Nephron (organoid): ENCODE results near the gene EIF3B.
A peak's percentile ranks its signal among the peaks of the same experiment; 100 is the strongest.

Experiments used
- H3K27ac Mint-ChIP-seq, 3 experiments: 2 replicates each; pipeline ENCODE4 v1.8.0; 2020; ENCODE audit warnings: mixed read lengths in 3 of 3, mild to moderate bottlenecking in 2 of 3, moderate library complexity in 1 of 3
- H3K27me3 Mint-ChIP-seq: 2 replicates; pipeline ENCODE4 v1.8.0; 2021; ENCODE audit warnings: low read depth, mild to moderate bottlenecking, moderate library complexity, mixed read lengths
- H3K36me3 Mint-ChIP-seq: 2 replicates; pipeline ENCODE4 v1.8.0; 2020; ENCODE audit warnings: low read depth, mixed read lengths
- H3K4me1 Mint-ChIP-seq: 2 replicates; pipeline ENCODE4 v1.8.0; 2020; ENCODE audit warnings: mixed read lengths
- H3K4me3 Mint-ChIP-seq, 3 experiments: 2 replicates each; pipeline ENCODE4 v1.8.0; 2020; ENCODE audit warnings: mild to moderate bottlenecking in 3 of 3, mixed read lengths in 3 of 3, moderate library complexity in 2 of 3
- H3K9me3 Mint-ChIP-seq: 2 replicates; pipeline ENCODE4 v1.8.0; 2020; ENCODE audit warnings: mixed read lengths
- TF ChIP-seq, protein P1 (sequence below), 3 experiments: fragments of 200-600 bp; sonication (generic); IDR thresholded peaks; one replicate each; pipeline ENCODE4 v1.5.0; 2021; ENCODE audit warnings: antibody characterized with exemption in 3 of 3; ENCODE audit not compliant: unreplicated experiment in 3 of 3

EIF3B gene

DNA sequence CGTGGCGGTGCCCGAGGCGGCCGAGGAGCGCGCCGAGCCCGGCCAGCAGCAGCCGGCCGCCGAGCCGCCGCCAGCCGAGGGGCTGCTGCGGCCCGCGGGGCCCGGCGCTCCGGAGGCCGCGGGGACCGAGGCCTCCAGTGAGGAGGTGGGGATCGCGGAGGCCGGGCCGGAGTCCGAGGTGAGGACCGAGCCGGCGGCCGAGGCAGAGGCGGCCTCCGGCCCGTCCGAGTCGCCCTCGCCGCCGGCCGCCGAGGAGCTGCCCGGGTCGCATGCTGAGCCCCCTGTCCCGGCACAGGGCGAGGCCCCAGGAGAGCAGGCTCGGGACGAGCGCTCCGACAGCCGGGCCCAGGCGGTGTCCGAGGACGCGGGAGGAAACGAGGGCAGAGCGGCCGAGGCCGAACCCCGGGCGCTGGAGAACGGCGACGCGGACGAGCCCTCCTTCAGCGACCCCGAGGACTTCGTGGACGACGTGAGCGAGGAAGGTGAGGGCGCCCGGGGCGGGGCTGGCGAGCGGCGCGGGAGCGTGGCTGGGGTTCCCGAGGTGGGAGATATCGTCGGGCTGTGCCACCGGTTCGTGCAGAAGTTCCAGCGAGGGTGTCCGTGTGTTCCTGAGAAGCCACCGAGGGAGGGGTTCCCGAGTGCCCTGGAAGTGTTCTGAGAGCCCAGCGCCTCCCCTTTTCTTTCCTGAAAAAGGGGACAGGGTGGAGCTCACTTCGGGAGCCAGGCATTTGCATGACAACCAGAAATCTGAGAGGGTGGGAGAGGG lies 495 bp downstream of the EIF3B start:
- Mint-ChIP-seq H3K36me3 (peaks cover 16% of the 10 kb centered on the region), H3K27me3 (no peaks in the 10 kb centered on the region), H3K4me1 (peaks cover 23% of the 10 kb centered on the region), H3K9me3 (no peaks in the 10 kb centered on the region), H3K4me3 (peak overlapping the region; percentile 88 to 100 (median 93)), H3K27ac (peak overlapping the region; percentile 92 to 100 (median 100))
- TF ChIP-seq, protein P1, sequence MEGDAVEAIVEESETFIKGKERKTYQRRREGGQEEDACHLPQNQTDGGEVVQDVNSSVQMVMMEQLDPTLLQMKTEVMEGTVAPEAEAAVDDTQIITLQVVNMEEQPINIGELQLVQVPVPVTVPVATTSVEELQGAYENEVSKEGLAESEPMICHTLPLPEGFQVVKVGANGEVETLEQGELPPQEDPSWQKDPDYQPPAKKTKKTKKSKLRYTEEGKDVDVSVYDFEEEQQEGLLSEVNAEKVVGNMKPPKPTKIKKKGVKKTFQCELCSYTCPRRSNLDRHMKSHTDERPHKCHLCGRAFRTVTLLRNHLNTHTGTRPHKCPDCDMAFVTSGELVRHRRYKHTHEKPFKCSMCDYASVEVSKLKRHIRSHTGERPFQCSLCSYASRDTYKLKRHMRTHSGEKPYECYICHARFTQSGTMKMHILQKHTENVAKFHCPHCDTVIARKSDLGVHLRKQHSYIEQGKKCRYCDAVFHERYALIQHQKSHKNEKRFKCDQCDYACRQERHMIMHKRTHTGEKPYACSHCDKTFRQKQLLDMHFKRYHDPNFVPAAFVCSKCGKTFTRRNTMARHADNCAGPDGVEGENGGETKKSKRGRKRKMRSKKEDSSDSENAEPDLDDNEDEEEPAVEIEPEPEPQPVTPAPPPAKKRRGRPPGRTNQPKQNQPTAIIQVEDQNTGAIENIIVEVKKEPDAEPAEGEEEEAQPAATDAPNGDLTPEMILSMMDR (IDR thresholded peaks at IDR 0.05; ENCODE audit: unreplicated experiment in 3 of 3): no peak

DNA sequence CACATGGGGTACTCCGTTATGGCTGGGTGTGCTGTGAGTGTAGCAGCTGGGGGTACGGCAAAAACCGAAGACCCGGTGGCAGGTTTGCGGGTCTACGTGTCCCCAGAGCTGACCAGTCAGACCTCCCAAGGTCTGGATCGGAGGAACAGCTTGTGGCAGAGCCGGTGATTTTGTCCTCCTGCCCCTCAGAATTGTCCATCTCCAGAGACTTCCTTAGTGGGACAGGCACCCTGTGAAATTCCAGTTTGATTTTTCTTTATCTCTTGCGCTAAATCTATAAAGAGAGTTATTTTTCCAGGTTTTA lies 1.0 kb downstream of the EIF3B start:
- peaks cover 22% of the 10 kb centered on the region for H3K36me3 Mint-ChIP-seq
- H3K9me3 Mint-ChIP-seq: no peaks in the 10 kb centered on the region
- H3K27me3 Mint-ChIP-seq: no peaks in the 10 kb centered on the region
- TF ChIP-seq, protein P1 (IDR thresholded peaks at IDR 0.05; ENCODE audit: unreplicated experiment in 3 of 3): no peak
- peak overlapping the region; percentile 85 to 92 (median 91) for H3K27ac Mint-ChIP-seq
- H3K4me3 Mint-ChIP-seq: peak overlapping the region; percentile 85 to 92 (median 91)
- peaks cover 26% of the 10 kb centered on the region for H3K4me1 Mint-ChIP-seq

DNA sequence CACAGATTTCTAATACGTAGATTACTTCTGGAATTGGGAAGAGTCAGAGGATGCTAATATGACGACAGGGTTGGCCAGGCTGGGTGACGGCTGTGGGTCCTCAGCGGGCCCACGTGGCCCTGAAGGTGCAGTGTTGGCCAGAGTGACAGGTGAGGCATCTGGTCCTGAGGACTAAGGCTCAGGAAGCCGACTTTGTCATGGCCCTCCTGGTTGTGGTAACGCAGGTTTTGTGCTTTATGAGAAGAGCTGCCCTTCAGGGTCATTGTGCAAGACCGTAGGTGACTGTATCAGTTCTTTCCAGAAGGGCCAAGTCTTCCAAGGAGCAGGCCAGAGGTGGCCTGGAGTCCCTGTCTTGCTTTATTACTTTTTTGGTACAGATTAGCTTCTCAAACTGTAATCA lies 2.5 kb downstream of the EIF3B start:
- peaks cover 28% of the 10 kb centered on the region for H3K4me1 Mint-ChIP-seq
- no peaks in the 10 kb centered on the region for H3K9me3 Mint-ChIP-seq
- H3K36me3 Mint-ChIP-seq: peaks cover 25% of the 10 kb centered on the region
- H3K27me3 Mint-ChIP-seq: no peaks in the 10 kb centered on the region
- peak overlapping the region; percentile 18 to 81 (median 30) for H3K27ac Mint-ChIP-seq
- TF ChIP-seq, protein P1 (IDR thresholded peaks at IDR 0.05; ENCODE audit: unreplicated experiment in 3 of 3): no peak
- peak overlapping the region; percentile 81 to 91 (median 85) for H3K4me3 Mint-ChIP-seq

DNA sequence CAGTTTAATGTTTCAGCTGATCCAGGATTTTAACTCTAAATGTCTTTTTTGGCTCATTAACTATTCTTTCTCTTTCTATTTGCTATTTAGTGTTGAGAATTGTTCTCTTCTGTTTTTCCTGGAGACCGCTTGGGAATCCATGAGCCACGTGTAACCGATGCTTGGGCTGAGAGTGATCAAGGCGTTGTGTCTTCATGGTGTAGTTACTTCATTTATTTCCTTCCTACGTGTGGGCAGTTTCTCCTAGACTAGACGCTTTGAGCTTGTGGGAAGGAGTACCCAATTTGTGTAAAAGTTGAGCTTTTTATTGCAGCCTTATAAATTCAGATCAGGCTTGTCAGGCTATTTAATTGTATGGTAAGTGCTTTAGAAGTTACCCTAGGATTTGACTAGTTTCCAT lies 2.9 kb downstream of the EIF3B start:
- no peaks in the 10 kb centered on the region for H3K27me3 Mint-ChIP-seq
- H3K27ac Mint-ChIP-seq: peak overlapping the region; percentile 18 to 81 (median 30)
- TF ChIP-seq, protein P1 (IDR thresholded peaks at IDR 0.05; ENCODE audit: unreplicated experiment in 3 of 3): no peak
- H3K9me3 Mint-ChIP-seq: no peaks in the 10 kb centered on the region
- peaks cover 29% of the 10 kb centered on the region for H3K36me3 Mint-ChIP-seq
- H3K4me3 Mint-ChIP-seq: peak overlapping the region; percentile 81 to 91 (median 85)
- H3K4me1 Mint-ChIP-seq: peaks cover 28% of the 10 kb centered on the region

DNA sequence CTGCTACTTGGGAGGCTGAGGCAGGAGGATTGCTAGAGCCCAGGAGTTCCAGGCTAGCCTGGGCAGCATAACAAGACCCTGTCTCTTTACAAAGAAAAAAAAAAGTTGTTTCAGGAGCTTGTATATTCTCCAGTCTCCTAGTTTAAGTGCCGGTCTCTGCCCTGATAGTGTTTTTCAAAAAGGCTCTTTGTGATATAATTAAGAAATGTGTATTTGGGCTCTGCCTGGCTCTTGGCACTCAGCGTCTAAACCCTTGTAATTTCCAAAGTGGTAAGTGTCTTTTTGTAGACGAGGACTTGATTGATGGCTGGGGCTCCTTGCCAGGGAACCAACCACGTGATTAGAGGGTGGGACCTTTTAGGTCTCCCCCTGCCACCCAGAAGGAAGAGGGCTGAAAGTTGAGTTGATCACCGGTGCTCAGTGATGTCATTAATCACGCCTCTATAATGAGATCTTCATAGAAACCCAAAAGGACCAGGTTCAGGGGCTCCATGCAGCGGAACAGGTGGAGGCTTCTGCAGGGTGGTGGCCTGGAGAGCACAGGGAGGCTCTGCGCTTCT lies 4.4 kb downstream of the EIF3B start:
- Mint-ChIP-seq H3K36me3 (peaks cover 41% of the 10 kb centered on the region), H3K4me3 (peak overlapping the region; percentile 52 to 64 (median 58)), H3K27me3 (no peaks in the 10 kb centered on the region), H3K4me1 (peaks cover 28% of the 10 kb centered on the region), H3K27ac (peak overlapping the region; percentile 16 to 61 (median 56)), H3K9me3 (no peaks in the 10 kb centered on the region)
- TF ChIP-seq, protein P1 (IDR thresholded peaks at IDR 0.05; ENCODE audit: unreplicated experiment in 3 of 3): no peak
